HepG2 (cell line): Measurements from ENCODE around the gene SLC4A11. TPM values are rescaled to one million over a fixed set of nuclear protein-coding genes. Genes with fewer than 3 reads are reported as not detected.
A peak's percentile ranks its signal among the peaks of the same experiment; 100 is the strongest.

Source experiments
- ATAC-seq: fragments of 200-7000 bp; cut with Tn5 transposase; 3 replicates; pipeline ENCODE4 v1.9.1; 2020; ENCODE audit warnings: mild to moderate bottlenecking, moderate library complexity
- BruUV-seq: library from RNA; stranded (reverse); fragments of 400-500 nt; replicated peaks from 2 replicates; lab custom pipeline; 2021; lab: Mats Ljungman, UMichigan
- CTCF ChIA-PET: fragments of 300-600 bp; formaldehyde crosslinking; extraction: SDS; loops from one replicate; lab custom pipeline; 2021; ENCODE audit warnings: low total read pairs, inconsistent platforms, low intra/inter-chr PET ratio; lab: Yijun Ruan, JAX
- POLR2A ChIA-PET: fragments of 350-600 bp; sonication (Branson Sonifier 250); formaldehyde crosslinking; loops from one replicate; lab custom pipeline; 2020; ENCODE audit warnings: antibody characterized with exemption, inconsistent platforms; lab: Yijun Ruan, JAX
- DNase-seq: peaks from one replicate; pipeline ENCODE4 v3.0.0-alpha.2; 2015; ENCODE audit warnings: low spot score
- FAIRE-seq: peaks from 3 replicates; lab custom pipeline; 2011; peaks lifted over from hg19 to GRCh38; lab: Jason Lieb, UNC
- H2AFZ ChIP-seq: one replicate; pipeline ENCODE4 v1.6.1; 2011; ENCODE audit warnings: low read length, inconsistent platforms
- H3K27ac ChIP-seq: fragments of 300-600 bp; 3 replicates; pipeline ENCODE4 v1.8.0; 2011; ENCODE audit warnings: mixed run types, mild to moderate bottlenecking, mixed read lengths, low read length, inconsistent platforms; ENCODE audit not compliant: insufficient read depth; ENCODE audit errors: extremely low read length
- H3K27me3 ChIP-seq, 2 experiments: fragments of 200-600 bp in 1 of 2; 2 replicates in 1 of 2; 3 replicates in 1 of 2; pipeline versions ENCODE4 v1.6.0 to v1.8.0; 2011; ENCODE audit warnings: low read length in 2 of 2, mild to moderate bottlenecking in 2 of 2, moderate library complexity in 2 of 2, inconsistent platforms in 1 of 2; ENCODE audit not compliant: insufficient read depth in 2 of 2, control insufficient read depth in 1 of 2
- H3K36me3 ChIP-seq, 2 experiments: fragments of 200-600 bp in 1 of 2; replicated peaks in 1 of 2; 2 replicates in 1 of 2; 3 replicates in 1 of 2; pipeline versions ENCODE4 v1.5.1 to v1.8.0; 2011; ENCODE audit warnings: low read length in 2 of 2, inconsistent platforms in 1 of 2; ENCODE audit not compliant: insufficient read depth in 2 of 2, control insufficient read depth in 1 of 2
- H3K4me1 ChIP-seq: 2 replicates; pipeline ENCODE4 v1.5.1; 2012; ENCODE audit warnings: low read length, inconsistent platforms; ENCODE audit not compliant: insufficient read depth
- H3K4me2 ChIP-seq: 2 replicates; pipeline ENCODE4 v1.6.0; 2011; ENCODE audit warnings: low read depth, low read length, inconsistent platforms
- H3K4me3 ChIP-seq, 3 experiments: fragments of 200-600 bp in 1 of 3; sonication (generic), shearing (Covaris generic) in 1 of 3; replicated peaks in 1 of 3; 2 replicates each; pipeline ENCODE4 v1.5.1; 2011 to 2016; ENCODE audit warnings: low read length in 3 of 3, inconsistent platforms in 2 of 3, low read depth in 2 of 3, mild to moderate bottlenecking in 2 of 3, control low read depth in 1 of 3, mixed read lengths in 1 of 3; ENCODE audit not compliant: insufficient read depth in 1 of 3
- H3K79me2 ChIP-seq: one replicate; pipeline ENCODE4 v1.6.1; 2011; ENCODE audit warnings: low read length, inconsistent platforms; ENCODE audit not compliant: insufficient read depth
- H3K9ac ChIP-seq: 2 replicates; pipeline ENCODE4 v1.6.0; 2011; ENCODE audit warnings: mild to moderate bottlenecking, low read depth, low read length, inconsistent platforms; ENCODE audit not compliant: insufficient read depth
- H3K9me3 ChIP-seq: 2 replicates; pipeline ENCODE4 v1.5.1; 2012; ENCODE audit warnings: mild to moderate bottlenecking, low read length
- H4K20me1 ChIP-seq: 2 replicates; pipeline ENCODE4 v1.6.0; 2011; ENCODE audit warnings: inconsistent platforms, mild to moderate bottlenecking, low read length, moderate library complexity; ENCODE audit not compliant: insufficient read depth
- AKAP8 ChIP-seq: sonication (generic); formaldehyde crosslinking; IDR thresholded peaks from 2 replicates; pipeline ENCODE4 v1.5.1; 2020; ENCODE audit warnings: mild to moderate bottlenecking, missing genetic modification reagents
- DZIP1 ChIP-seq: sonication (generic); formaldehyde crosslinking; IDR thresholded peaks from 2 replicates; pipeline ENCODE4 v1.5.0; 2020; ENCODE audit warnings: mild to moderate bottlenecking, missing genetic modification reagents
- MED1 ChIP-seq: sonication (generic); formaldehyde crosslinking; IDR thresholded peaks from 2 replicates; pipeline ENCODE4 v1.4.0; 2020; ENCODE audit warnings: missing genetic modification reagents
- MIER3 ChIP-seq: IDR thresholded peaks from 2 replicates; pipeline ENCODE4 v1.6.1; 2016; ENCODE audit warnings: missing compliant biosample characterization, borderline replicate concordance
- MTERF4 ChIP-seq: sonication (generic); formaldehyde crosslinking; IDR thresholded peaks from 2 replicates; pipeline ENCODE4 v1.8.0; 2023; ENCODE audit warnings: mild to moderate bottlenecking, missing genetic modification reagents
- NPAS2 ChIP-seq: sonication (generic); formaldehyde crosslinking; IDR thresholded peaks from 2 replicates; pipeline ENCODE4 v1.8.0; 2022; ENCODE audit warnings: mild to moderate bottlenecking, missing genetic modification reagents, borderline replicate concordance
- NR3C1 ChIP-seq: sonication (generic); formaldehyde crosslinking; IDR thresholded peaks from 2 replicates; pipeline ENCODE4 v1.4.0; 2020; ENCODE audit warnings: missing genetic modification reagents
- ZNF138 ChIP-seq: sonication (generic); formaldehyde crosslinking; IDR thresholded peaks from 2 replicates; pipeline ENCODE4 v1.5.0; 2020; ENCODE audit warnings: mild to moderate bottlenecking, low read depth, missing genetic modification reagents
- ZNF142 ChIP-seq: sonication (generic); formaldehyde crosslinking; IDR thresholded peaks from 2 replicates; pipeline ENCODE4 v1.4.0; 2020; ENCODE audit warnings: missing genetic modification reagents
- ZNF333 ChIP-seq: sonication (generic); formaldehyde crosslinking; IDR thresholded peaks from 2 replicates; pipeline ENCODE4 v1.4.0; 2020; ENCODE audit warnings: mild to moderate bottlenecking, missing genetic modification reagents, borderline replicate concordance
- ZNF530 ChIP-seq: sonication (generic); formaldehyde crosslinking; IDR thresholded peaks from 2 replicates; pipeline ENCODE4 v1.5.0; 2020; ENCODE audit warnings: low read depth, mild to moderate bottlenecking, missing genetic modification reagents
- ZNF839 ChIP-seq: sonication (generic); formaldehyde crosslinking; IDR thresholded peaks from 2 replicates; pipeline ENCODE4 v1.4.0; 2020; ENCODE audit warnings: missing genetic modification reagents, mild to moderate bottlenecking, borderline replicate concordance
- WGBS: methylation state at CpG from one replicate; pipeline ENCODE4 v1.1.6; 2017; ENCODE audit warnings: low lambda C conversion rate; 5-methylcytosine and 5-hydroxymethylcytosine counted together
- in situ Hi-C: cut with HindIII; loops from 2 replicates; pipeline ENCODE4 v1.10.0; 2017; ENCODE audit warnings: low pct_unique_long_range_greater_than_20kb; ENCODE audit not compliant: extremely low pct_ligation_motif_present
- intact Hi-C: fragments of 100-400 bp; cut with micrococcal nuclease; formaldehyde crosslinking; loops from one replicate; pipeline ENCODE4 v1.10.0; 2022; ENCODE audit not compliant: unreplicated experiment
- polyA plus RNA-seq, 8 experiments: library from polyadenylated mRNA; depleted of rRNA in 3 of 8; stranded (reverse) in 7 of 8; unstranded in 1 of 8; fragments of >200 nt; fragmentation: Illumina TruSeq in 4 of 8; extraction: Trizol in 4 of 8; gene quantifications; 2 replicates each; pipeline versions ENCODE4 v1.2.1 to v1.2.3, GENCODE V29; 2011 to 2016; ENCODE audit warnings: low read depth in 4 of 8, missing spikeins in 1 of 8, mixed read lengths in 1 of 8; ENCODE audit not compliant: insufficient read depth in 1 of 8
- total RNA-seq, 5 experiments: library from RNA; depleted of rRNA; stranded (reverse); fragments of >200 nt; fragmentation: Illumina TruSeq; extraction: Trizol; gene quantifications; 2 replicates each; pipeline ENCODE4 v1.2.3, GENCODE V29; 2016; ENCODE audit warnings: low read depth in 1 of 5

SLC4A11 gene
- total and polyA plus RNA-seq, 2 of the 13 experiments (the other 11 are each of a cell fraction or from before 2014, with no cell fraction given): 3.9 to 27.0 TPM

DNA sequence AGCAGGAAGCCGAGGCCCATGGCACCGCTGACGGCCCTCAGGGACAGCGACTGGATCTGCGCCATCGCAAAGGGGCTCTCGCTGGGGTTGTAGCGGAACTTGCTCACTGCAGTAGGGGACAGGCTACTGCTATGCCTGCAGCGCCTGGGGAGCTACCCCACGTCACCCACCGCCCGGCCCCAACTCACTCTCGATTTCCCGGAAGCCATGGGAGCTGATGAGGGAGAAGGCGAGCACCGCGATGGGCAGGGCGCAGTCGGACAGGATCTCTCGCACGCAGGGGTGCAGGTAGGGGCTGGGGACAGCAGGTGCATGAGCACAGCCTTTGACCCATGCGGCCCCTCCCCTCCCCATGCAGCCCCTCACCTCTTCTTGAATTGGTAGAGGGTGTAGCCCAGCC lies 9.8 kb downstream of the SLC4A11 start:
- H3K27me3 ChIP-seq: no peaks in the 10 kb centered on the region
- peaks cover 63% of the 10 kb centered on the region for H3K4me1 ChIP-seq
- CTCF ChIA-PET: no interaction called here
- FAIRE-seq: no peak
- H3K27ac ChIP-seq: no peak overlapping the region
- in situ Hi-C loops: no loop called here
- intact Hi-C loops: no loop called here
- ATAC-seq: no peak
- WGBS: 98% methylated on average over 22 of the region's 22 CpGs
- no peaks in the 10 kb centered on the region for H3K9me3 ChIP-seq
- no peaks in the 10 kb centered on the region for H3K79me2 ChIP-seq
- H3K4me3 ChIP-seq: no peak overlapping the region
- POLR2A ChIA-PET: interaction anchor here (0.7 kb wide), 1 partner anchor 17 kb away, joined by 3 read pairs; no protein-coding TSS in a partner anchor
- no peak for DNase-seq
- TF ChIP-seq ZNF333 (CRISPR knock-in tag): no peak
- no peak for TF ChIP-seq MIER3 (CRISPR knock-in tag)
- no peak for TF ChIP-seq MED1
- no peak for TF ChIP-seq ZNF839 (CRISPR knock-in tag)
- 0 out of 2 replicates have a peak, but pooled peaks have one; percentile 20 for TF ChIP-seq AKAP8 (CRISPR knock-in tag)
- TF ChIP-seq ZNF142 (CRISPR knock-in tag): no peak
- no peak for TF ChIP-seq MTERF4 (CRISPR knock-in tag)
- no peak for TF ChIP-seq ZNF138 (CRISPR knock-in tag)
- TF ChIP-seq NR3C1: no peak
- no peak for TF ChIP-seq NPAS2 (CRISPR knock-in tag)
- no peak for TF ChIP-seq ZNF530 (CRISPR knock-in tag)
- TF ChIP-seq DZIP1 (CRISPR knock-in tag): 0 out of 2 replicates have a peak, but pooled peaks have one; percentile 34
- H3K4me2 ChIP-seq: no peak overlapping the region
- no TSS peak for BruUV-seq
- peaks cover 0 to 15% of the 10 kb centered on the region in 2 experiments; a peak in 3 of 5 replicates for H3K36me3 ChIP-seq
- no peaks in the 10 kb centered on the region for H4K20me1 ChIP-seq
- no peak overlapping the region for H2AFZ ChIP-seq
- H3K9ac ChIP-seq: no peak overlapping the region
